Smooth muscle cell (in vitro differentiated cells): ENCODE data around the gene FRMPD1. TPM values are rescaled to one million over a fixed set of nuclear protein-coding genes. Genes with fewer than 3 reads are reported as not detected.

Source experiments
- DNase-seq: peaks from one replicate; lab custom pipeline; 2025; ENCODE audit not compliant: unreplicated experiment; lab: John Stamatoyannopoulos, UW
- H2AFZ ChIP-seq: fragments of 200-600 bp; sonication (generic); 2 replicates; pipeline ENCODE4 v1.6.0; 2016; ENCODE audit warnings: antibody characterized with exemption, low read depth, mild to moderate bottlenecking
- H3F3A ChIP-seq: fragments of 200-600 bp; sonication (generic); 2 replicates; pipeline ENCODE4 v1.6.0; 2017; ENCODE audit warnings: antibody characterized with exemption, low read depth
- H3K27ac ChIP-seq: fragments of 200-600 bp; sonication (generic); 2 replicates; pipeline ENCODE4 v1.5.1; 2016; ENCODE audit warnings: low read depth, mild to moderate bottlenecking
- H3K27me3 ChIP-seq: fragments of 200-600 bp; sonication (generic); 2 replicates; pipeline ENCODE4 v1.6.1; 2016; ENCODE audit warnings: low read depth, mild to moderate bottlenecking
- H3K36me3 ChIP-seq: fragments of 200-600 bp; sonication (generic); 2 replicates; pipeline ENCODE4 v1.5.1; 2016; ENCODE audit warnings: low read depth
- H3K4me1 ChIP-seq: fragments of 200-600 bp; sonication (generic); 2 replicates; pipeline ENCODE4 v1.5.1; 2016; ENCODE audit warnings: low read depth
- H3K4me2 ChIP-seq: fragments of 200-600 bp; sonication (generic); 2 replicates; pipeline ENCODE4 v1.6.0; 2016; ENCODE audit warnings: mild to moderate bottlenecking
- H3K4me3 ChIP-seq: fragments of 200-600 bp; sonication (generic); 2 replicates; pipeline ENCODE4 v1.5.1; 2016; ENCODE audit warnings: mild to moderate bottlenecking
- H3K79me2 ChIP-seq: fragments of 200-600 bp; sonication (generic); 2 replicates; pipeline ENCODE4 v1.6.0; 2016; ENCODE audit warnings: low read depth, mild to moderate bottlenecking
- H3K9ac ChIP-seq: fragments of 200-600 bp; sonication (generic); 2 replicates; pipeline ENCODE4 v1.6.0; 2016; ENCODE audit warnings: low read depth
- H3K9me3 ChIP-seq: fragments of 200-600 bp; sonication (generic); replicated peaks from 2 replicates; pipeline ENCODE4 v1.5.1; 2016; ENCODE audit warnings: low read depth
- H4K20me1 ChIP-seq: fragments of 200-600 bp; sonication (generic); 2 replicates; pipeline ENCODE4 v1.6.0; 2016; ENCODE audit warnings: low read depth
- CTCF ChIP-seq: fragments of 200-600 bp; sonication (generic); IDR thresholded peaks from 2 replicates; pipeline ENCODE4 v1.5.1; 2017; ENCODE audit warnings: borderline replicate concordance, mild to moderate bottlenecking, antibody characterized with exemption; ENCODE audit not compliant: insufficient read depth, poor library complexity, severe bottlenecking
- WGBS: methylation state at CpG from one replicate; pipeline ENCODE4 v1.1.7; 2016; ENCODE audit warnings: low lambda C conversion rate; 5-methylcytosine and 5-hydroxymethylcytosine counted together
- polyA plus RNA-seq: library from polyadenylated mRNA; unstranded; fragments of >200 nt; fragmentation: Nextera tagmentation; extraction: Ambion mirVana; gene quantifications from 2 replicates; pipeline ENCODE4 v1.2.1, GENCODE V29; 2016
- total RNA-seq: library from RNA; depleted of rRNA; stranded (reverse); fragments of >200 nt; gene quantifications from 2 replicates; pipeline ENCODE4 v1.2.3, GENCODE V29; 2014

Gene FRMPD1
- total and polyA plus RNA-seq, 2 experiments from 2014 or later: 0.22 TPM; not detected in 1

GRCh38 chr9:37620396-37620795 is 30.4 kb upstream of the FRMPD1 start:
- no peak overlapping the region for H2AFZ ChIP-seq
- no peak overlapping the region for H3K4me3 ChIP-seq
- H4K20me1 ChIP-seq: no peaks in the 10 kb centered on the region
- H3K9ac ChIP-seq: no peak overlapping the region
- no peaks in the 10 kb centered on the region for H3K27me3 ChIP-seq
- peaks cover 35% of the 10 kb centered on the region for H3K4me1 ChIP-seq
- no peak for TF ChIP-seq CTCF
- peak overlapping the region; percentile 90 for H3K27ac ChIP-seq
- WGBS: 87% methylated on average over 1 of the region's 1 CpG
- H3K79me2 ChIP-seq: no peaks in the 10 kb centered on the region
- H3F3A ChIP-seq: peaks cover 12% of the 10 kb centered on the region
- no peaks in the 10 kb centered on the region for H3K36me3 ChIP-seq
- no peak for DNase-seq
- no peaks in the 10 kb centered on the region for H3K9me3 ChIP-seq
- peak overlapping the region; percentile 71 for H3K4me2 ChIP-seq

- Histone ChIP-seq H3K79me2 (no peaks in the 10 kb centered on the region), H3K4me1 (peaks cover 35% of the 10 kb centered on the region), H3K4me2 (no peak overlapping the region), H3K4me3 (no peak overlapping the region), H3K9ac (no peak overlapping the region), H3K27me3 (no peaks in the 10 kb centered on the region), H3K9me3 (no peaks in the 10 kb centered on the region), H4K20me1 (no peaks in the 10 kb centered on the region), H3K36me3 (no peaks in the 10 kb centered on the region), H2AFZ (peak overlapping the region; percentile 65), H3F3A (peaks cover 12% of the 10 kb centered on the region), H3K27ac (peak overlapping the region; percentile 90)
- WGBS: 61% methylated on average over 9 of the region's 9 CpGs
- DNase-seq: no peak
- no peak for TF ChIP-seq CTCF
Observed at GRCh38 chr9:37621273-37622121, 29.3 kb upstream of the FRMPD1 start.

- H3K27ac ChIP-seq: no peak overlapping the region
- peaks cover 12% of the 10 kb centered on the region for H3F3A ChIP-seq
- DNase-seq: no peak
- no peak overlapping the region for H2AFZ ChIP-seq
- H3K79me2 ChIP-seq: no peaks in the 10 kb centered on the region
- H3K4me3 ChIP-seq: no peak overlapping the region
- H3K27me3 ChIP-seq: no peaks in the 10 kb centered on the region
- no peak for TF ChIP-seq CTCF
- H3K9ac ChIP-seq: no peak overlapping the region
- no peaks in the 10 kb centered on the region for H4K20me1 ChIP-seq
- no peaks in the 10 kb centered on the region for H3K9me3 ChIP-seq
- peaks cover 31% of the 10 kb centered on the region for H3K4me1 ChIP-seq
- no peaks in the 10 kb centered on the region for H3K36me3 ChIP-seq
- 87% methylated on average over 4 of the region's 4 CpGs for WGBS
- H3K4me2 ChIP-seq: no peak overlapping the region
Observed at GRCh38 chr9:37622462-37622861, 28.3 kb upstream of the FRMPD1 start.

- Histone ChIP-seq H3K4me3 (no peak overlapping the region), H3K79me2 (no peaks in the 10 kb centered on the region), H3K9me3 (no peaks in the 10 kb centered on the region), H3K9ac (no peak overlapping the region), H3K27ac (no peak overlapping the region), H3K27me3 (no peaks in the 10 kb centered on the region), H4K20me1 (no peaks in the 10 kb centered on the region), H3K36me3 (no peaks in the 10 kb centered on the region), H2AFZ (no peak overlapping the region), H3K4me2 (no peak overlapping the region), H3F3A (peaks cover 10% of the 10 kb centered on the region), H3K4me1 (peaks cover 24% of the 10 kb centered on the region)
- no peak for DNase-seq
- 82% methylated on average over 2 of the region's 2 CpGs for WGBS
- TF ChIP-seq CTCF: no peak
Observed at GRCh38 chr9:37623267-37623666, 27.5 kb upstream of the FRMPD1 start.
